Activated CD8-positive, alpha-beta memory T cell treated with anti-CD3 and anti-CD28 coated beads for 24 hours (primary cell): ENCODE results near the gene CYB5RL.
A peak's percentile ranks its signal among the peaks of the same experiment; 100 is the strongest.
"Not testable (repeated sequence)": the region's sequence is repeated elsewhere in the genome, so short reads cannot be mapped to it uniquely, and the experiment has no call there.

Experiments used
- DNase-seq: peaks from one replicate; pipeline ENCODE4 v3.0.0-alpha.2; 2020

The CYB5RL gene

GRCh38 chr1:54199765-54200518 lies at the start of gene CYB5RL, which contains the start of gene MRPL37:
Gene CYB5RL (minus strand): TSS chr1:54200030. CDS start chr1:54195616, 4,414 bp downstream.
Gene MRPL37 (plus strand): TSS chr1:54200167. CDS start chr1:54200244, 77 bp downstream.
- peak; percentile 92 for DNase-seq

GRCh38 chr1:54248966-54249365 lies 49.1 kb upstream of the CYB5RL start:
- DNase-seq: no peak

GRCh38 chr1:54247863-54248515 lies 48.2 kb upstream of the CYB5RL start:
- DNase-seq: no peak

- DNase-seq: no peak
Measured at GRCh38 chr1:54246116-54246721, 46.4 kb upstream of the CYB5RL start.

GRCh38 chr1:54245501-54245900 lies 45.7 kb upstream of the CYB5RL start:
- no peak for DNase-seq

- no peak for DNase-seq
Measured at GRCh38 chr1:54244655-54245054, 44.8 kb upstream of the CYB5RL start.

GRCh38 chr1:54243022-54243421 lies 43.2 kb upstream of the CYB5RL start:
- no peak for DNase-seq

- no peak for DNase-seq
Measured at GRCh38 chr1:54241364-54241763, 41.5 kb upstream of the CYB5RL start.

- no peak for DNase-seq
Measured at GRCh38 chr1:54240741-54241335, 41.0 kb upstream of the CYB5RL start.

GRCh38 chr1:54239631-54240031 lies 39.8 kb upstream of the CYB5RL start:
- no peak for DNase-seq

GRCh38 chr1:54239035-54239383 lies 39.2 kb upstream of the CYB5RL start:
- no peak for DNase-seq

- no peak for DNase-seq
Measured at GRCh38 chr1:54238353-54239034, 38.7 kb upstream of the CYB5RL start.

- DNase-seq: no peak
Measured at GRCh38 chr1:54237586-54237985, 37.8 kb upstream of the CYB5RL start.

- DNase-seq: no peak
Measured at GRCh38 chr1:54234284-54234683, 34.5 kb upstream of the CYB5RL start.

GRCh38 chr1:54233196-54233595 lies 33.4 kb upstream of the CYB5RL start:
- not testable (repeated sequence) for DNase-seq

- DNase-seq: no peak
Measured at GRCh38 chr1:54230507-54231339, 30.9 kb upstream of the CYB5RL start.

- no peak for DNase-seq
Measured at GRCh38 chr1:54229281-54229891, 29.6 kb upstream of the CYB5RL start.

GRCh38 chr1:54228638-54229079 lies 28.8 kb upstream of the CYB5RL start:
- no peak for DNase-seq

GRCh38 chr1:54227891-54228310 lies 28.1 kb upstream of the CYB5RL start:
- no peak for DNase-seq

- DNase-seq: no peak
Measured at GRCh38 chr1:54227091-54227602, 27.3 kb upstream of the CYB5RL start.

- no peak for DNase-seq
Measured at GRCh38 chr1:54225986-54226559, 26.2 kb upstream of the CYB5RL start.
